Measurements from ENCODE around the gene ZNRF3.
"Not testable (repeated sequence)": the region's sequence is repeated elsewhere in the genome, so short reads cannot be mapped to it uniquely, and the experiment has no call there.

ZNRF3 gene

DNA sequence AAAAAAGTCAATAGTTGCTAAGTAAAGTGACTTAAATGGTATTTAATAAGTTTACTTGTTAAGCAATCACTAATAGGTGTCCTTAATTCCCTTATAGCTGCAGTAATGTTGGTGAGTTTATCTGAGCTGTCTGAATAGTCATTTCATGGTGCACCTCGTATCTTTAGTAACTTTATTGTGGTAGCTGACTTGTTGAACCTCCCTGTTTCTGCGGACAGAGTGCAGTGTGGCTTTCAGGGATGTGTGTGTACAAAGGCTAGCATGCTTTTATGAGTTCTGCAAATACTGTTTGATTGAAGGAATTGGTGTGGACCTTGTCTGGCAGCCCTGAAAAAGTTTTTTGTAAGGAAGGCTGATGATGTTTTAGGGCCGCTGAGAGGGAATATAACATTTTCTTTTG lies 2.6 kb downstream of the ZNRF3 start:
- no peak for DNase-seq

DNA sequence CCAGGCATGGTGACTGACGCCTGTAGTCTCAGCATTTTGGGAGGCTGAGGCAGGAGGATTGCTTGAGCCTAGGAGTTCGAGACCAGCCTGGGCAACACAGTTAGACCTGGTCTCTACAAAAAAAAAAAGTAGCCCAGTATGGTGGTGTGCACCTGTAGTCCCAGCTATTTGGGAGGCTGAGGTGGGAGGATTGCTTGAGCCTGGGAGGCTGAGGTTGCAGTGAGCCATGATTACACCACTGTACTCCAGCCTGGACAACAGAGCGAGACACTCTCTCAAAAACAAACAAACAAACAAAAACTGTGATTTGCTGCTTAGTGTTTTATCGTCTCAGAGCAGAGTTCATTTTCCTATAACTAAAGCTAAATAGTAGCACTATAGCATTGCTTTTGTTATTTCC lies 3.3 kb downstream of the ZNRF3 start:
- not testable (repeated sequence) for DNase-seq

DNA sequence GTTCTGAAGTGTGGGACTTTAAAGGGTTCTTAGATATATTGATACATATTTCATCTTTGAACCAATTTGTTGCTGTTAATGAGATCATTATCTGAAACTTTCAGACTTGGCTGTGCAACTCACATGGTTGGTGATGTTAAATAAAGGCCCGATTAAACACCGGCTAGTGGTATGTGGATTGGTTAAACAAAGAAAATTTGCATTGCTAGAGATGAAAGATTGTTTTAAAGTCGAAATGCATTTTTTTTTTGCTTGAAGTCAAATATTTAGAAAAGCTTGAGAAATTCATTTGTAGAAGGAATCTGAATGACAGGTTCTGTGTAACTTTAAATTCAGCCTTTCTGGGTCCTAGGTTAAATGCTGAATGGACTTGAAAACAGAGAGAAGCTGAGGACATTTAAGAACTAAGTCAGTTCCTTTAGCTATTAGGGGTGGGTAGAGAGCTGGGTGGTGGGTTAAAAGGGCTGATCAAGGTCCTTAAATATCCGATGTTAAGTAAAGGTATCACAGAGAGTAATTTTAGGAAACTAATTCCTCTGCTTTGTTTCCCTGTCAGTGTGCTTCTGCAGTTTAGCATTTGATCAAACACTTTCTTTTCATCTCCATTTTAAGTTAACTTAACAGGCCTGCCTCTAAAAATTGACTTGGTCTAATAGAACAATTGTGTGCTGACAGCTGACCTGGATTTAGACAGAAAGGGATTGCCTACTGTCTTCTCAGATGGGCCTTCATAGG lies 4.5 kb downstream of the ZNRF3 start:
- no peak for DNase-seq

DNA sequence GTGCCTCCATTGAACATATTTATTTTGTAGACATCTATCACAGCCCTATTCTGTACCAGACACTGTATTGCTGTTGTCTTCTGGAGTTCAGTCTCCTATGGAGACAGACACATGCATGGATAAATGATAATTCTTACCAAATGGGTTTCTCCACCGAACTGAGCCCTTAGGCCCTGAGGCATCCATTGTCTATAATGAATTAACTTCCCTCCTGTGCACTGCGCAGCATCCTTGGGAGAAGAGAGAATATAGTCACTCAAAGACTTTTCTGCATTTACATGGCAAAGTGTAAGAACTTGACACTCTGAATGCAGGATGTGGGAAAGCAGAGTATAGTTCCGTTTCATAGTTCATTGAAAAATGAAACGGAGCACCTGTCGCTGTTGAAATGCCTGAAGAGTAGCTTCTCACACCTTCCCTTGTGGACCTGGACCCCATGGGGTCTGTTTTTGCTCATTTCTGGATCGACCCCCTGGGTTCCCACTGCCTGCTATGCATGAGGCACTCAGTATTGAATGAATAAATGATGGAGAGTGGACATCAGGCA lies 6.2 kb downstream of the ZNRF3 start:
- DNase-seq = no peak

DNA sequence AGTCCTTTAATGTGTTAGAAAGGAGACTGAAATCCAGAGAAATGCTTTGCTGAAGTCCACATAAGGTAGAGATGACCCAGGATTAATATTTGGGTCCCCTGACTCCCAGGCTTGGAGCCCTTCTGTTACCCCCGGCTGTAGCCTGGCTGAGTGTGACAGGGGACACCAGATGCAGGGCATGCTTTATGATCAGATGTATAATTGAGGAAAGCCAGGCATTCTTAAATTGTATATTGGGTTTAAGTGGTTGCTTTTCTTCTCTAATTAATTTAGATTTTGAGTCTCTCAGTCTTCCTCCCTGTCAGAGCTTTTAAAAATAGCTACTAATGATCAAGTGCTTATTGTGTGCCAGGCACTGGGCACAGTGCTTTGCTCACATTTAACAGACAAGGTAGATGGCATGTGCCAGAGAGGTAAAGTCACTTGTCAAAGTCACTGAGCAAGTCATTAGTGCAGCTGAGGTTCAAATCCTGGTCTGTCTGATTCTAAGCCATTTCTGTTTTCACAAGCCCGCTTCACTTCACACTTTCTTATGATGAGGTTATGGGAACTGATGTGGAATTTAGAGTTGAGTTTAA lies 7.9 kb downstream of the ZNRF3 start:
- DNase-seq = no peak

DNA sequence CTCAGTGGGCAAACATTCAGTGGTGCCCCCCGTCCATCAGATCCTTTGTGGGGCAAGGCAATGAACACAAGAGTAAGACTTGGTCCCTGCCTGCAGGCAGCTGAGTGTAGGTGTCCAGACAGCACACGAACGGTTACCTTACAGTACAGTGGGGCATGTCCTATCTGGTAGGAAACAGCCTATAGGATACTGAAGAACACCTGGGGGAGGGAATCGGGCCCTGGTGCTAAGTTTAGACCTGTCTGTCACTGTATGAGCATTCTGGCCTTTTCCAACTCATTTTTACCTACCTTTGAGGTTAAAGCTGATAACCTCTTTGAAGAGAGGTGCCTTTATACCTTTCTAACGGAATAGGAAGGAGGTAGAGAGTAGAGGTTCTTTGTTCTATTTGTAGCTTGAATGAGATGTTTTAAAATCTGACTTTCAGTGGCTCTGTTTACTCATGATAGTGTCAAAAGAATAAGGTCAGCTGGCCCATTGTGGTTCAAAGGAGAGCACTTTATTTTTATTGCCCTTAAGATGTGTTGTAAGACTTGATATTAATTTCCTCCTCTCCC lies 8.9 kb downstream of the ZNRF3 start:
- DNase-seq = no peak

DNA sequence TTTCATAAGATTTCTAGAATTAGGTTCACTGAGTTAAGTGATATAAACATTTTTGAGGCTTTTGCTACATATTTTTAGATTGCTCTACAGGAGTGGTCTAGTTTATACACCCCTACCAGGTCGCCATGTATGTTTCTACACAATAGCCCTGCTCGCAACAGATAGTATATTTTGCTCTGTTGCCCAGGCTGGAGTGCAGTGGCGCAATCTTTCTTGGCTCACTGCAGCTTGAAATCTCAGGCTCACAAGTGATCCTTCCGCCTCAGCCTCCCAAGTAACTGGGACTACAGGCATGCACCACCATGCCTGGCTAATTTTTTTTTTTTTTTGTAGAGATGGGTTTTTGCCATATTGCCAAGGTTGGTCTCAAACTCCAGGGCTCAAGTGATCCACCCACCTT lies 10.4 kb downstream of the ZNRF3 start:
- no peak for DNase-seq

DNA sequence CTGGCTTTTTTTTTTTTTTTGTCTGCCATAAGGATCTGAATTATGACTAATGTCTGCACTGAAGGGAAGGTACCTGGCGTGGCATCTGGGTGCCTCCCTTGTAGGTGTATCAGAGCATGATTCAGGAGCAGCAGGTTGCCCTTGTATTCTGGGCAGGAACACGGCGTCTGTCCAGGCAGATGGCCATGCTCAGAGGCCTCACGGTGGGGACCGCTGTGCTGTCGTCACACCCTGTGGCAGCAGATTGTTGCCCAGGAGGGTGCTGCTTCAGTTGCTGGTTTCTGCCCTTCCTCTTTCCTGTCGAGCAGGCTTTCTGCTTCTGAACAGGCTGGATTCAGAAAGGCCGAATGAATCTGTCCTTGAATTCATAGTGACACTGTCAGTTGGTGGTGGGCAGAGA lies 11.0 kb downstream of the ZNRF3 start:
- DNase-seq = no peak

DNA sequence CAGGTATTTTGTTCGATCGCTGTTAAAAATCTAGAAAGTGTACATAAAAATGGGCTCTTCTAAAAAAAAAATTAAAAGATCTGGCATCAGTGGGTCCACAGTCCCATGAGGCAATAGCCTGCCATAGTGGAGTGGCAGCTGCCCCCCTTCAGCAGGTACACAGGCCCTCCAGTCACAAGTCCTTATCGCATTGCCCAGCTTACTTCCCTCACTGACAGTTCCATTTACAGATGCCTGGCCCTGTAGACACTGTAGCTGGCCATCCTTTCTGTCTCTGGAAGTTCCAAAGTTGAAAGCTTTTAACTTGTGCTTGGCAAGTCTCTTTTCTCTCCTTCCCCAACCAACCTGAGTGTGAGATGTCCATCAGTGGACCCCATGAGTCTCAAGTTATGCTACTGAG lies 11.4 kb downstream of the ZNRF3 start:
- no peak for DNase-seq

DNA sequence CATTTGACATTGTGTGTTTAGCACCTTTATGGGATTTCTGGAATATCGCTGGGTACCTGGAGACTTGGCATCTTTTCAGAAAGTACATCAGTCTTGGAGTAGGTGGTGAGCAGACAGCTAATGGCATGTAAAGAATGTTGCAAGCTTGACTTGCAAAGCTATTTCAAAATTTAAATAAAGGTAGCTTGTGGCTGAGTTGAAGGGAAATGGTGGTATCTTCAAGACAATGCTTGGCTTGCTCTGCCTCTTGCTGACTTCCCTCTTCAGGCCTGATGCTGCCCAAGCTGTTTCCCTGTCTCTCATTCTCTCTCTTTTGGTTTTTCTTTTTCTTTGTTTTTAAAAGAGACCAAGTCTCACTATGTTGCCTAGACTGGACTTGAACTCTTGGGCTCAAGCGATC lies 13.2 kb downstream of the ZNRF3 start:
- DNase-seq = no peak

DNA sequence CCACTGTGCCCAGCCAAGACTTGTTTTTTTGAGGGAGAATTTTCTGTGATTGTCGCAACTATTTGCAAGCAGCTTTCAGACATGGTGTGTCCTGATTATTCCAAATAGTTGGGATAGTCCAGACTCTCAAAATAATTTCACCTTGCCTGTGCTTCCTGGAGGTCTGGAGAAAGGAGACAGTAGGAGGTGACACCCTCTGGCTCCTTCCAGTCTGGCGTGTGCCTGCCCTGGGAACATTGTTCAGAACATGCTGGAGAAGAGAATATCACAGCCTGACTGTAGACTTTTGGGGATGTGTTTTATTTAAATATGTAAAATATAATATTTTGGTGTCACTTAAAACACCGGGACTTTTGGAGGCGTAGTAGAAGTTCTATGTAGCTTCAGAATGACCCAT lies 14.9 kb downstream of the ZNRF3 start:
- DNase-seq = no peak

DNA sequence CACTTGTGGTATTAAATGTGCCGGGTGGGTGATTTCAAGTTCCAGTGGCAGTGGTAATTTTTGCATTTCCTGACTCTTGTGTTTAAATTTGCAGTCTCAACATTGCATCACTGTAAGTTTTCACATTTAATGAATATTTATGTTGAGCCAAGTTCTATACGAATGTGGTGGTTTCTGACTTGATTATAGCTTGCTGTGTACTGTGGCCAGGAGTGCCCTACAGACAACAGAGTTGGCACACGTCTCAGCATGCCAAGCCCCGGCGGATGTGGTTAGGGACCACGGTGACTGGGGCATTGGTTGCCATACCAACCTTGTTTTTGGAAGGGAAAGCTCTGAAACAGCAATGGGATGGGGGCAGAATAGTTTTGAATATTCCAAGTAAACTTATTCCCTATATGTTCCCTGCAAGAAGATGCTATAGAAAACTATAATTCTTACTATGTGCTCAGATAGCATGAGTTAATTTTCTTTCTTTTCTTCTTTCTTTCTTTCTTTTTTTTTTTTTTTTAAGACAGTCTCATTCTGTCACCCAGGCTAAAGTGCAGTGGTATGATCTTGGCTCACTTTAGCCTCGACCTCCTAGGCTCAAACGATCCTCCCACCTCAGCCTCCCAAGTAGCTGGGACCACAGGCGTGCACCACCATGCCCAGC lies 16.0 kb downstream of the ZNRF3 start:
- DNase-seq = no peak

DNA sequence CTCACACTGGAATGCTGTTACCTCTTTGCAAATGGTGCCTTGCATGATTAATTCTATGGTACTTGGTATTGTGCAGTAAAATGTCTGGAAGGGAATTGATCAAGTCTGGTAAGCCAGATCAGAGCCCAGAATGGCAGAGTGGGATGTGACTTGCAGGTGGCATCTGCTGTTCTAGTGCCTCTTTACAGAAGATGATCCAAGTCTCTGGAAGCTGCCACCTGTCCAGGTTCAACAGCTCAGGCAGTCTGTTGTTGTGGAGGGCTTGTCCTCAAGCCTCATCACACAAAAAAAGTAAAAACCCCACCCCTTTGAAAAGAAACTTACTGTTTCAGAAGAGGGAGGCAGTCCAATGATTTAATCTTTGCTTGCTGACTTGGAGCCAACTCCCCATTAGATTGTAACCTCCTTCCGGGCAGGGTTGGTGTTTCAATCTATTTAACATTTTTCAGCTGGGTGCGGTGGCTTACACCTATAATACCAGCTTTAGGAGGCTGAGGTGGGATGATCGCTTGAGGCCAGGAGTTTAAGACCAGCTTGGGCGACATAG lies 17.1 kb downstream of the ZNRF3 start:
- no peak for DNase-seq

DNA sequence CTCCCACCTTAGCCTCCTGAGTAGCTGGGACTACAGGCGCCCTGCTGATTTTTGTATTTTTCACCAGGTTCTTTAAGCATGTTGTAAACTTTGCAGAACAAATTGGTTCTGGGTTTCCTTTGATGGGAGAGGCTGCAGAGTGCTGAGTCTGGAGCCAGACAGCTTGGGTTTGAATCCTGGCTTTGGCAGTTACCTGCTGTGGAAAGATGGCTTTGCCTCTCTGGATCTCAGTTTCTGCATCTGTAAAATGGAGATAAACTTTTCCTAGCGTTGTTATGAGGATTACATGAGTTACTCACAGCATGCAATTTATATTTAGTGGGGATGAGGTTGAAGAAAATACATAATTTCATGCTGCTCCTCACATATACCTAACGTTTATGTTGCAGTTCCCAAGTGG lies 19.1 kb downstream of the ZNRF3 start:
- DNase-seq = no peak

DNA sequence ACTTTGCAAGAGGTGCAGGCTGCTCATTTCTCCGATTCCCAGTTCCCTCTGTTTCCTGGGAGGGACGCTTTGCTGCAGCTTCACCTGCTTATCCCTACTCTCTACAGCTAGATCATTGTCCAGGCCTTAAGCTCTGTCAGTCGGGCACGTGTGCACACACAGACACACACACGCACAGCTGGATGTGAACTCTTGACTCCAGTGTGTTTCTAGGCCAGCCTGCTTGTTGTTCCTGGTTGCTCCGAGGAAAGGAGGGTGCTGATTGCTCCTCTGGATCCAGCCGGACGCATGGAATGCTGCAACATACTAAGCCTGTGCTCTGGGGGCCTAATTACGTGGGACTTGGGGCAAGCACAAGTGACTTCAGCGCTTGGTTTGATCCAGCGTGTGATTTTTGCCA lies 19.7 kb downstream of the ZNRF3 start:
- no peak for DNase-seq

DNA sequence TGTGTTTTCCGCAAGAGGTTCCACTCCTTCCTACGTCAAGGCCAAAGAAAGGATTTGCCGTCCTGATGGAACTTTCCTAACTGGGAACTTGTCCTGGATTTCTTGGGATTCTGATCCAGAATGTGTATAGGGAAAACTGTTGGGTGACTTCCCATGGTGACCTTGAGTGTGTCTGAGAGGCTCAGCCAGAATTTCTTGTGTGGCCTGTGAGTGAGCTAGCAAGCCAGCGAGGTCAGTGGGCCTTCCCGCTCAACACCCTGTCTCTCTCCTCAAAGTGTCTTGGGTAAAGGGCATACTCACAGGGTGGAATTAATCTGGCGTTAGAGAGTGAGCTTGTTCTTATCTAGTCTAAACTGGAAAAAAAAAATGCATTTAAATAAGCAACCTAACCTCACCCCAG lies 20.4 kb downstream of the ZNRF3 start:
- DNase-seq = no peak

DNA sequence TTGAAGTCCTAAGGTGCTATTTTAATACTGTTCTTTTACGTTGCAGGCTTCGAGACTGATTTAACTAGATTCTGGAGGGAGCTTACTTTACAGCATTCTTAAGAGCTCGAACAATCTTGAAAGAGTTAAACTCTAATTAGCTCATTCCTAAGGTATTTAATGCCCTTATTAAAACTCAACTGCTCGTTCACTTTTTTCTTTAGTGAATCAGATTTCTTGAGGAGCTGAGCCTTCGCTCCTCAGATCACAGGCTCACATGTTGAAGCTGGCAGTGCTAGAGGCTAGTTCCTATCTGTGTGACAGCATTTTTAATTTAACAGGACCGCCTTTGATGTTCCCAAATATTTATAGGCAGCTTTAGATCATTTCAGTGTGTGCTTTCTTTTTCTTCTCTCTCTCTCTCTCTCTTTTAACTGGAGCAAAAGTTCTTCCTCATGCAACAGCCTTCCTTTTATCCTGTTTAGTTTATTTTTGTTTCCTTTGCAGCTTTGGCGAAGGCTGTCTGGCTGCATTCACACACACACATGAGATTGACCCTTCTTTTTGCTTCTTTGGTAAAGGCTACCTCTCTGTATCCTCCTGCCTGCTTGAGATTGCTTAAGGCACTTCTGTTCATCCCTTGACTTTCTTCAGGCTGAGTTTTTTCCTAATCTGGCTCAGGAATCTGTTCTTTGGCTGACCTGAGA lies 21.0 kb downstream of the ZNRF3 start:
- DNase-seq = no peak

DNA sequence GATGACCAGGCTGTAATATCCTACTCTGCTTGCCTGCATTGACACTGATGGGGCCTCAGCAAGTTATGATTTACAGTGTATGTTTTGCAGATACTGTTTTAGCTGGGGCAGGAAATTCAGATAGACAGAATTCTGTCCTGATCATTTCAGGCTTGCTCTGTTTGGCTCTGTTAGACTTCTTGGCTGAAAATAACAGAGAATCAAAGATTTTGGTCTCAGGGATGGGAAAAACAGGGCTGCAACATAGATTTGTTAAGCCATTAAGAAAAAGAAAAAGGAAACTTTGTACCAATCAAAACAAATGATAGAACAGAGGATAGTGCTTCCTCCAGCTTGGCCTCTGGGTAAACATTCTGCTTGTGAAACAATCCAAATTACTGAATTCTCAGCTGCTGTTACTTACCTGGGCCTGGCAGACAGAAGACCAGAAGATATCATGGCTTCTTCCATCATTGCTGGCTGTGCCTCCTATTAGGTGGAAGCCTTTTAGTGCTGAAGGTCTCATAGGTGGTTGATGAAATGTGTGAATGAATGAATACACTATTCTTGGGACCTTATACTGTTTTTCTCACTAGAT lies 22.0 kb downstream of the ZNRF3 start:
- no peak for DNase-seq

DNA sequence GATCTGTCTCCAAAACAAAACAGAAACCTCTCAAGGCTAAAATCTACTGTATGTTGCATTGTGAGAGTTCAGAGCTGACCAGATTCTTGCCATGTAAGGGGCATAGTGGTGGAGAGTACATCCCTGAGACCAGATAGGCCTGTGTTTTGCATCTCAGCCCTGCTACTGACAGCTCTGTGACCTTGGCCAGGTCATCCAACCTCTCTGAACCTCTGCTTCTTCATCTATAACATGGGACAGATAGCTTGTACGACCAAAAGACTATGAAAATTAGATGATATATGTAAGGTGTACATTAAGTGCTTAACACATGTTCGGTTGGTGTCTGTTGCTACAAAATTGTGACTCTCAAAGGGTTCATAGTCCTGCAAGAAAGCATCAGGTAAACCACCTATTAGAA lies 22.9 kb downstream of the ZNRF3 start:
- DNase-seq = no peak

DNA sequence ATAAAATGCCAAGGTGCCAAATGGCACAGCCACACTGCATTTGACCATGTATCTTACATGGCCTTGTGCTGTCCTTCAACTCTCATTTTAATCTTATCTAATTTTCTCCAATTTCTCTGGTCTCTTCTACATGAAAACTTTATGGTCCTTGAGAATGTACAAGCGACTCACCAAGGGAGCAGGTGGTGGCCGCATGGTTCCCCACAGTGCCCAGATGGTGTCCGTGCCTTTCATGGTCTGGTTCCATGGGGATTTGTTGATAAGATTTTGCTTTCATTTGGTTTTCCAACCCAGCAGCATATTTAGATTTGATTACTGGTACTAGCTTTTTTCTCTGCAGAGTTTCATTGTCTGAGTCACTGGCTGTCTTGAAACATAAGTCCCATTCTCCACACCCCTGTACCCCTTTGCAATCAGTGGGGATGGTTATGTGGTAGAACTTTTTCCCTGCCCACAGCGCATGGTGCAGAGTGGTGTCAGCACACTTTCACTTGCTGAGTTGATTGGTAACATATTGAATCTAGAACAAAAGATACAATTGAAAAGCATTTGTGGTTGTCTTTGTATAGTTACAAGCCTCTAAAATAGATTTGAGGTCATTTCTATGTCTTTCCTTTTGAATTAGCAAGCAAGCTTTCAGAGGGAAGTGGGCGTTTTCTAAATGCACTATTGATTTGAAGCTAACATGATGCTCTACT lies 24.1 kb downstream of the ZNRF3 start:
- no peak for DNase-seq

DNA sequence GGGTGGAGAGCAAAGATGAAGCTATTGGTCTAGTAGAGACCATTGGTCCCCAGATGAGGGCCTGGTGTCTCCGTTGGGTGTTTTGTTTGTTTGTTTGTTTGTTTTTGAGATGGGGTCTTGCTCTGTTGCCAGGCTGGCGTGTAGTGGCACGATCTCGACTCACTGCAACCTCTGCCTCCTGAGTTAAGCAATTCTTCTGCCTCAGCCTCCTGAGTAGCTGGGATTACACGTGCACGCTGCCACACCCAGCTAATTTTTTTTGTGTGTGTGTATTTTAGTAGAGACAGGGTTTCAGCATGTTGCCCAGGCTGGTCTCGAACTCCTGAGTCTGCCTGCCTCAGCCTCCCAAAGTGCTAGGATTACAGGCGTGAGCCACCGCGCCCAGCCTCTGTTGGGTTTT lies 25.4 kb downstream of the ZNRF3 start:
- not testable (repeated sequence) for DNase-seq

DNA sequence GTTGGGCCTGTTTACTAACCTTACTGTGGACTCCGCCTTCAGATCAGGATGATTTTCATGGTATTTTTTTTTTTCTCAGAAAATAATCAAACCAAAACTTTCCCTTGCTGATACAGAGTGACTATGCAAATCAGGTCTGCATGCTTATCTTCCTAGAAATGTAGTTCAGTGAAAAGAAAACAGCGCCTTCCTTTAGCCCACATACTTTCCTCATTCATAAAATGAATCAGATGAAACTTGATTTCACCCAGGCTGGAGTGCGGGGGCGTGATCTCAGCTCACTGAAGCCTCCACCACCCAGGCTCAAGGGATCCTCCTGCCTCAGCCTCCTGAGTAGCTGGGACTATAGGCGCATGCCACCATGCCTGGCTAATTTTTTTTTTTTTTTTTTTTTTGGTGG lies 26.0 kb downstream of the ZNRF3 start:
- DNase-seq = no peak
